ENCODE results near the gene IFT80. TPM values are rescaled to one million over a fixed set of nuclear protein-coding genes. Genes with fewer than 3 reads are reported as not detected.

IFT80 gene
- total RNA-seq, 2 donors from 2014 or later, result 24.6 to 26.1 TPM

- Mint-ChIP-seq H3K4me3 (no peak overlapping the region), H3K36me3 (ENCODE audit: low read depth) (no peaks in the 10 kb centered on the region)
Measured at GRCh38 chr3:160392798-160393197, 6.2 kb downstream of the IFT80 start.

GRCh38 chr3:160390565-160391138, 8.4 kb downstream of the IFT80 start:
- Mint-ChIP-seq H3K4me1 (peaks cover 24% of the 10 kb centered on the region), H3K4me3 (no peak overlapping the region), H3K36me3 (ENCODE audit: low read depth) (peaks cover 2% of the 10 kb centered on the region), H3K27ac (no peak overlapping the region), H3K27me3 (no peaks in the 10 kb centered on the region)
- no peak for DNase-seq
- no peaks in the 10 kb centered on the region for H3K9me3 ChIP-seq (ENCODE audit: control insufficient read depth, low read length, poor library complexity, severe bottlenecking)
- ATAC-seq, result peak; percentile 30

More at GRCh38 chr3:160392798-160393197, 6.2 kb downstream of the IFT80 start:
- ATAC-seq (no peak), DNase-seq (no peak)
- H3K9me3 ChIP-seq (ENCODE audit: control insufficient read depth, low read length, poor library complexity, severe bottlenecking), result no peaks in the 10 kb centered on the region
- peaks cover 23% of the 10 kb centered on the region for H3K4me1 Mint-ChIP-seq
- no peaks in the 10 kb centered on the region for H3K27me3 Mint-ChIP-seq
- no peak overlapping the region for H3K27ac Mint-ChIP-seq

- H3K27ac Mint-ChIP-seq, result no peak overlapping the region
- no peak for DNase-seq
- peaks cover 2% of the 10 kb centered on the region for H3K36me3 Mint-ChIP-seq (ENCODE audit: low read depth)
Measured at GRCh38 chr3:160384639-160385318, 14.2 kb downstream of the IFT80 start.

GRCh38 chr3:160381470-160381869, 17.6 kb downstream of the IFT80 start:
- no peaks in the 10 kb centered on the region for H3K9me3 ChIP-seq (ENCODE audit: control insufficient read depth, low read length, poor library complexity, severe bottlenecking)
- Mint-ChIP-seq H3K27me3 (no peaks in the 10 kb centered on the region), H3K36me3 (ENCODE audit: low read depth) (no peaks in the 10 kb centered on the region), H3K4me1 (peaks cover 4% of the 10 kb centered on the region), H3K4me3 (no peak overlapping the region), H3K27ac (peak overlapping the region; percentile 32)
- no peak for ATAC-seq
- no peak for DNase-seq

More at GRCh38 chr3:160384639-160385318, 14.2 kb downstream of the IFT80 start:
- no peaks in the 10 kb centered on the region for H3K27me3 Mint-ChIP-seq
- H3K4me1 Mint-ChIP-seq, result peaks cover 8% of the 10 kb centered on the region
- ATAC-seq, result no peak
- no peak overlapping the region for H3K4me3 Mint-ChIP-seq
- no peaks in the 10 kb centered on the region for H3K9me3 ChIP-seq (ENCODE audit: control insufficient read depth, low read length, poor library complexity, severe bottlenecking)

- ATAC-seq (no peak), DNase-seq (no peak)
- H3K27ac Mint-ChIP-seq, result no peak overlapping the region
- no peaks in the 10 kb centered on the region for H3K27me3 Mint-ChIP-seq
- peaks cover 2% of the 10 kb centered on the region for H3K36me3 Mint-ChIP-seq (ENCODE audit: low read depth)
- H3K4me3 Mint-ChIP-seq, result no peak overlapping the region
- no peaks in the 10 kb centered on the region for H3K4me1 Mint-ChIP-seq
- no peaks in the 10 kb centered on the region for H3K9me3 ChIP-seq (ENCODE audit: control insufficient read depth, low read length, poor library complexity, severe bottlenecking)
Measured at GRCh38 chr3:160379628-160380214, 19.3 kb downstream of the IFT80 start.

GRCh38 chr3:160378331-160379109, 20.5 kb downstream of the IFT80 start:
- H3K9me3 ChIP-seq (ENCODE audit: control insufficient read depth, low read length, poor library complexity, severe bottlenecking), result no peaks in the 10 kb centered on the region
- DNase-seq (no peak), ATAC-seq (no peak)
- H3K4me1 Mint-ChIP-seq, result no peaks in the 10 kb centered on the region
- peaks cover 6% of the 10 kb centered on the region for H3K36me3 Mint-ChIP-seq (ENCODE audit: low read depth)
- H3K27ac Mint-ChIP-seq, result no peak overlapping the region
- no peak overlapping the region for H3K4me3 Mint-ChIP-seq
- H3K27me3 Mint-ChIP-seq, result no peaks in the 10 kb centered on the region

- no peak for ATAC-seq
- Mint-ChIP-seq H3K36me3 (ENCODE audit: low read depth) (peaks cover 6% of the 10 kb centered on the region), H3K4me3 (no peak overlapping the region), H3K27me3 (no peaks in the 10 kb centered on the region), H3K27ac (no peak overlapping the region), H3K4me1 (no peaks in the 10 kb centered on the region)
- DNase-seq, result no peak
- no peaks in the 10 kb centered on the region for H3K9me3 ChIP-seq (ENCODE audit: control insufficient read depth, low read length, poor library complexity, severe bottlenecking)
Measured at GRCh38 chr3:160376681-160377080, 22.3 kb downstream of the IFT80 start.

GRCh38 chr3:160374925-160375324, 24.1 kb downstream of the IFT80 start:
- Mint-ChIP-seq H3K4me1 (peaks cover 9% of the 10 kb centered on the region), H3K4me3 (no peak overlapping the region), H3K27ac (no peak overlapping the region), H3K36me3 (ENCODE audit: low read depth) (peaks cover 6% of the 10 kb centered on the region), H3K27me3 (no peaks in the 10 kb centered on the region)
- DNase-seq (no peak), ATAC-seq (no peak)
- H3K9me3 ChIP-seq (ENCODE audit: control insufficient read depth, low read length, poor library complexity, severe bottlenecking), result no peaks in the 10 kb centered on the region

GRCh38 chr3:160374472-160374871, 24.6 kb downstream of the IFT80 start:
- Mint-ChIP-seq H3K27me3 (no peaks in the 10 kb centered on the region), H3K4me3 (no peak overlapping the region), H3K27ac (no peak overlapping the region), H3K36me3 (ENCODE audit: low read depth) (peaks cover 6% of the 10 kb centered on the region), H3K4me1 (peaks cover 11% of the 10 kb centered on the region)
- H3K9me3 ChIP-seq (ENCODE audit: control insufficient read depth, low read length, poor library complexity, severe bottlenecking), result no peaks in the 10 kb centered on the region
- DNase-seq (no peak), ATAC-seq (no peak)

- no peaks in the 10 kb centered on the region for H3K9me3 ChIP-seq (ENCODE audit: control insufficient read depth, low read length, poor library complexity, severe bottlenecking)
- H3K4me3 Mint-ChIP-seq, result no peak overlapping the region
- peaks cover 6% of the 10 kb centered on the region for H3K36me3 Mint-ChIP-seq (ENCODE audit: low read depth)
- no peak overlapping the region for H3K27ac Mint-ChIP-seq
- no peak for ATAC-seq
- H3K27me3 Mint-ChIP-seq, result no peaks in the 10 kb centered on the region
- DNase-seq, result no peak
- peaks cover 11% of the 10 kb centered on the region for H3K4me1 Mint-ChIP-seq
Measured at GRCh38 chr3:160373655-160374054, 25.4 kb downstream of the IFT80 start.

GRCh38 chr3:160372780-160373179, 26.2 kb downstream of the IFT80 start:
- Mint-ChIP-seq H3K4me1 (peaks cover 11% of the 10 kb centered on the region), H3K4me3 (no peak overlapping the region), H3K36me3 (ENCODE audit: low read depth) (peaks cover 6% of the 10 kb centered on the region), H3K27me3 (no peaks in the 10 kb centered on the region), H3K27ac (no peak overlapping the region)
- no peaks in the 10 kb centered on the region for H3K9me3 ChIP-seq (ENCODE audit: control insufficient read depth, low read length, poor library complexity, severe bottlenecking)
- DNase-seq (no peak), ATAC-seq (no peak)

- Mint-ChIP-seq H3K36me3 (ENCODE audit: low read depth) (peaks cover 11% of the 10 kb centered on the region), H3K27me3 (no peaks in the 10 kb centered on the region), H3K27ac (peak overlapping the region; percentile 1), H3K4me1 (peaks cover 11% of the 10 kb centered on the region), H3K4me3 (no peak overlapping the region)
- no peaks in the 10 kb centered on the region for H3K9me3 ChIP-seq (ENCODE audit: control insufficient read depth, low read length, poor library complexity, severe bottlenecking)
- ATAC-seq (no peak), DNase-seq (no peak)
Measured at GRCh38 chr3:160370987-160371857, 27.8 kb downstream of the IFT80 start.

Measured in T-helper 17 cell (primary cell).